ACHN (cell line): ENCODE data around the gene IMP3.

Source experiments
- DNase-seq: peaks from one replicate; pipeline ENCODE4 v3.0.0-alpha.2; 2015
- in situ Hi-C: cut with HindIII; loops from 2 replicates; pipeline ENCODE4 v1.10.0; 2017; ENCODE audit warnings: low sequenced_read_pairs, low pct_ligation_motif_present, low pct_unique_long_range_greater_than_20kb

The IMP3 gene

DNA sequence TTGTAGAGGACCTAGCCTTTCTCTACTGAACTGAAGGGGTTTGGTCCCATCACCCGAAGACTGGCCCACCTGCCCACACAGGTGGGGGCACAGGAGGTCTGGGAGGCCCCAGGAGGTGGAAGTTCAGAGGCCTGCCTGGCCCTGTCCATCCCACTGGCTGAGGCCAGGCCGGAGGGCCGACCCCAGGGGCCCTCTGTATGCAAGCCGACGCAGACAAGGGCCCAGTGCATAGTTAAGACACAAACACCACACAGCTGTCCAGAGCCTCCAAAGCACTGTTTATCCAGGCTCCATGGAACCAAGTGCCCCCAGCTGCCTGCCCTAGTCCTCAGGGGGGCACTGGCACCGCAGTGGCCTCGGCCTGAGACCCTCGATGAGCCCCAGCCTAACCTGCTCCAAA is 34.3 kb upstream of the IMP3 start:
- DNase-seq, result no peak
- in situ Hi-C loops, result no loop called here

DNA sequence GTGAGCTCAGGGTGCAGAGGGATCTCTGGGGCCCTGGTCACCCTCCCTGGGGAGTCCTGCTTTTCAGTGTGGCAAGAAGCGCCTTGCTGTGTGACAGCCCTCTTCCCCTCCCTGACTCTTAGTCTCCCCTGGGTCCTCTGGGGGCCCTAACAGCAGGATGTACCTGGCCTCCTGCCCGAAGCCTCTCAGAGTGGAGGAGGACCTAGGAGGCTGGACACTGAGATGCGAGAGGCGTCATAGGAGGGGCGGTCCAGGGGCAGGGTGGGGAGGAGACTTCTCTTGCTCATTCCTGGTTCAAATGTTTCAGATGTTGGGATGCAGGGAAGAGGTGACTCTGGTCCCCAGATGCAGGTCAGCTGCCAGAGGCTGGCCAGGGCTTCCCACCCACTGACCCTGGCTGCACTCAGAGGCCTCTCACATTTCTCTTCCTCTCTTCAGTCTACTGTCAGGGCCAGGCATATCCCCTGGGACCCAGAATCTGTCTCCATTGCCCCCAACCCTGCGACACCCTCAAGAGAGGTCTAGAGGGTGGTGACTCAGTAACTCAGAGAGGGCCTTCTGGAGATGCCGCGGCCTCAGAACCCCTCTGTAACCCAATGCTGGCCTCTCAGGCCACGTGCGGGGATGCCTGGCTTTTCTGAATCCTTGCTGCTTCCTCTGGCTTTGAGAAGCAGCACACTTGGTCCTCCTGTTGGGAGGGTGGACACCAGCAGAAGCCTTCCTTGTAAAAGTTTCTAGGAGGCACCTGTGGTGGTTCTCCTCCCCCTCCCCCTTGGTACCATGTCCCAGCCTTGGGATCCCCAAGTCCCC is 33.6 kb upstream of the IMP3 start:
- in situ Hi-C loops, result no loop called here
- no peak for DNase-seq

DNA sequence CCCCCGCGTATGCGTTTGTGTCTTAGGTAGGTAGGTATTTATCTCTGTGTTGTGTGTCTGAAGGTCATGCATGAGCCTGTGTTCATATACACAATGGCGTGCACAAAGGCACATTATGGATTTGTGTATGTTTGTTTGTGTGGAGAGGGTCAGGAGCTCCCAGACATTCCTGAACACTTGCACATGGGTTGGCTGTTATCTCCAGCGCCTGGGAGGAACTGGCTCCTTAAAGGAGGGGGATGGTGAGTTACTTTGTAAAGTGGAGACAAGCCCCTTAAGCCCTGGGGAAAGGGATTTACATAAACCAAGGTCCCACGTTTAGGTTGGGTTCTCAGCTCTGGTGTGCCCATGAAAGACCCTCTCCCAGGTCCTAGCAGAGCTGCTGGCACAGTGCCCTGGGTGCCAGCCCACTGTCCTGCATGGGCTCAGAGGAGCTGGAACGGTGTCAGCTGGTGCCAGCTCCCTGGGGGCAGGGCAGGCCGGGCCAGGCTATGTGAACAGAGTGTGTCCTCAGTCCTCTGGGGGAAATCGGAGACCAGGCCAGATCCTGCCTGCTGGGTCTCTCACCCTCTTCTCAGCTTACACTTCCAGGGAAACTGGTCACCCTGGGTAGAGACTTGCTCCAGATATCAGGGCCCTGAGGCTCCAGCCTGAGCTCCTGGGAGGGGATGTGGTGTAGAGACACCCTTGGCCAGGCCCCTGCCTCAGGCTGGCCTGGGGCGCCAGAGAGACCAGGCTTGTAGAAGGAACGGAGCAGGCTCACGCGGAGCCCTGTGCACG is 32.8 kb upstream of the IMP3 start:
- in situ Hi-C loops, result no loop called here
- DNase-seq, result no peak

DNA sequence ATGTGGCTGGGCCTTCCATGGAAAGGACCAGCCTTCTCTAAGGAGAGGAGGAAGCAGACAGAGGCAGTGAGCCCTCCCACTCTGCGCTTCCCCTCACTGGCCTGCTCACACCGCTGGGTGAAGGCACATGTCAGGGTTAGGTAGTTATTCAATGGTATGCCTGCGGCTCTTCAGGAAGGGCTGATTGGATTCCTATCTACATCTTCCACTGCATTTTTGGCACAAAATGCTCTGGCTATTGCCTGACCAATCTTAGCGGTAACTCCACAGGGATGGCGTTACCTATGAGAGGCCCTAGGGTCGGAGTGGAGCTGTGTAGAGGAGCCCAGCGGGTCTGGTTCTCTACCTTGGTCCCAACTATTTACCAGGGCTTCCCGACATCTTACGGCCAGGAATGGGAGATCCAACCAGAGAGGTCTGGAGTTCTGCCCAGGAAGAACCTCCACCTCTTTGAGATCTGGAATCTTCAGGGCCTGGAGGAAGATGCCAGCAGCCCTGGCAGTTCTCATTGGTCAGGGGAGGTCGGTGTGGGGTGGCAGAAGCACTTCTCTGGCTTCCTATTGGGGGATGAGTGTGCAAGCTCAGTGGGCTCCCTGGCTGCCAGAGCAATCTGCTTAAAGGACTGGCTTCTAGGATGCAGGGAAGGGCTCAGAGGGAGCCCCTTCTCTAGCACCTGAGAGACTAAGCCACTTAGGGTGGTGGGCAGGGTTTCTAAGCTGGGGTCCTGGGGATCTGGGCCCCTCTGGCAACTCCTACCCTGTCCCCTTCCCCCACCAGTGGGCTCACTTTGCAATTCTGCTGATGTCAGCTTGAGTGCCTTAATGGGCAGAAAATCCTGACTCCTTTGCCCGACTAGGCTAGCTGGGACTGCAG is 31.9 kb upstream of the IMP3 start:
- in situ Hi-C loops, result no loop called here
- DNase-seq, result no peak

DNA sequence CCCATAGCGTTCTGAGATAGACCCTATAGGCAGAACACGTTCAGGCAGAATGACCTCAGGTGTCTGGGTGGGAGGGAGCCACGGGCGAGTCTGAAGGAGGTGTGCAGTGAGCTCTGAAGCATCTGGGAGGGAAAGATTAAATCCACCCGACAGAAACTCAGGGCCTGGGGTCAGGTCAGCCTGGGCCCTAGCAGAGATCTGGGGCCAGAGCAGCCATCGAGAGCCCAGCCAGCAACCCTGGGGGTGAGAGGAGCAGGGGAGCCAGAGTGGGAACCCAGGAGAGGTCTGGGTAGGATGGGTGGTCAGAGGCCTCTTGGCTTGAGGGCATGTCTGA is 29.8 kb upstream of the IMP3 start:
- in situ Hi-C loops, result no loop called here

DNA sequence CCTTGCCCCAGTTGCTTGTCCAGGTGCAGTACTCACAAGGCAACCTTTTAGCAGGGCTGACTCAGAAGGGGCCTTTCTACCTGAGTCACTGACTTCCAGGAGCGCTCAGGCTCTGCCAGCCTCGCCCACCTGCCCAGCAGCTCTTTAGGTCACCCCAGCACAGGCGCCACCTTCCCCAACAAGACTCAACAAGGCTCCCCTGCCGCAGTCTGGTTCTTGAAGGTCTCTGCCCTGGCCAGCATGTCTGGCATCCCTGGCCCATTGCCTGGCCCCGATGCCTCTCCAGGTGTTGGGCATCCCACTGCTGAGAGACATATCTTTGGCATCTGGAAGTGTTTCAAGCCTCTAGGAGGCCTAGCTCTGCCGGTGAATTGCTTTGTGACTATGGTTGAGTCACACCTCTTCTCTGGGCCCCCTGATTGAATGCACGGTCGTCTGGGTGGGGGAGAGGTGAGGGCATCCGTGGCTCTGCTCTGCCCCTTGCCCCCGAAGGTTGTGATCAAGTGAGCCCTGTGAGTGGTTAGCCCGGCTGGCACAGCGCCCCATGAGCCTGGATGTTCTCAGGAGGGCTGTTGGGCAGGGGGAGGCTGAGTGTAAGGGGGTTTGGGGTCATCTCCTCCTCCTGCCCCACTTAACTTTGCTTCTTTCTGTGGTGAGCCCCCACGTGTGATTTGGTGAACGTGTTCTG is 29.3 kb upstream of the IMP3 start:
- no peak for DNase-seq
- in situ Hi-C loops, result no loop called here

More for the DNA sequence above, 29.8 kb upstream of the IMP3 start:
- DNase-seq, result no peak

- in situ Hi-C loops, result no loop called here
- DNase-seq, result peak; percentile 97
Measured at GRCh38 chr15:75666823-75667501, 26.9 kb upstream of the IMP3 start.

- DNase-seq, result no peak
- in situ Hi-C loops, result no loop called here
Measured at GRCh38 chr15:75663931-75664421, 24.0 kb upstream of the IMP3 start.

DNA sequence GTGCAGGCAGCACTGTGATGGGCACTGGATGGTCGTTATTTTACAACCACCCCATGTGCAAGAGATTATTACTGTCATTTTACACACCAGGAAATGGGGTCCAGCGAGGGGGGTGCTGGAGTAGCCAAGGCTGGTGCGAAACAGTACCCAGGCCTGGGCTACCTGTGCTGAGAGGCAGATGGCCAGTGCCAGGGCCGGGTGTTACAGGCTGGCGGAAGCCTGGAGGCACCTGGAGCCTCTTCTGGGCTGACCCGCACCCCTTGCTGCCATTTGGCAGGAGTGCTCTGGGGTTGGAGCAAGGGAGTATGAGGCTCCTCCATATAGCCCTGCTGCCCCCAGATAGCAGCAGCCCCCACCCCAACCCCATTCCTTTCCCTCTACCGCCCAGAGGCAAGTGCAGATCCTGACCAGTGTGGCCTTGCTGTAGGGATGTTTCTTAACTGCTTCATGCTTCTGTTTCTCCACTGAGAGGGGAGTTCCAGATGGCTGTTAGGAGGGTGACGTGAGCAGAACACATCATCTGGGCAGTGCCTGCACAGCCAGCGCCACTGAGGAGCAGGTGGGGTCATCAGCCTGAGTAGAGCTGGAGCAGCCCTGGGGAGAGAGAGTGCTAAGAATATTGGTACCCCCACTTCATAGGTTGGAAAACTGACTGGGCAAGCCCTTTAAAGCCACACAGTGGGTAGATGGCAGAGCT is 22.9 kb upstream of the IMP3 start:
- in situ Hi-C loops, result no loop called here
- DNase-seq, result no peak

DNA sequence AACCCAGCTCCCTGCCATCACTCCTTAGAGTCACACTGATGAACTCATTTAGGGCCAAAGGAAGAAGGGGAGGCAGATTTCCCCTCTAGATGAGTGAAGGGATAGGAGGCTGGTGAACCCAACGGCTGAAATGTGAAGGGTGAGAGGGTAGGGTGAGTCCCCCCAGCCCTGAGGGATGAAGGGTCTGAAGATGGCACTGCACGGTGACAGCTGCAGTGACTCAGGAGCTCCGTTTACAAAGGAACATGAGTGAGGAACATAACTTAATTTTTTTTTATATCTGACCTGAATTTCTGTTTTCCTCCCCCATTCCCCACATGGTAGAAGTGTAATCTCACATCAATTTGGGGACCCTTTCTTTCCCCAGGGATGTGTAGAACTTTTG is 21.7 kb upstream of the IMP3 start:
- in situ Hi-C loops, result no loop called here
- no peak for DNase-seq

- peak; percentile 87 for DNase-seq
- in situ Hi-C loops, result no loop called here
Measured at GRCh38 chr15:75661100-75661755, 21.2 kb upstream of the IMP3 start.

- DNase-seq, result no peak
- in situ Hi-C loops, result no loop called here
Measured at GRCh38 chr15:75659928-75660645, 20.1 kb upstream of the IMP3 start.

DNA sequence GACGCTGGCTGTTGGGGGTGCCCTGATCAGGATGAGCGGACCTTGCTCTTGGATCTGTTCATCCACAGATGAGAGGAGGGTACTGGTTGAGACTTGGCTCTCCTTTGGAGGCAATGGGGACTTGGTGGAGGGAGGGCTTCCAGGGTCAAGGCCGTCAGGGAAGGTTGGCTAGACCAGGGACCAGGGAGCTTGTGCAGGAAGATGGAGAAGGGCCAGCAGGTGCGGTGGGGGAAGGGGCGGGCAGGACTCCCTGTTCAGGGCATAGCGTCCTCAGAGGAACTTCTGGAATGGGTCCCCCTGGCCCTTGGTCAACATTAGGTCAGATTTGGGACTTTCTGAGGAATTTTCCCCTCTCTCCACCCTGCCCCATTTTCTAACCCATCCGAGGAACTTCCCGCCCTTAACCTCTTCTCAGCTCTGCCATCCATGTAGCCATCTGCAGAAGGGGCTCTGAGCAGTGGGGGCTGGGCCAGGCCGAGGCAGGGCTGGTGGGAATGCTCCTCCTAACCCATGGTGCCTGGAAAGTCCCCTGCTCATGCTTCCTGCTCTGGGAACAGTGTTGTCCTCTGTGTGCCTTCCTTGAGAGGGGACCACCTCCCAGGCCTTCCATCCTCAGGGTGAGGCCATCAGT is 19.2 kb upstream of the IMP3 start:
- DNase-seq, result no peak
- in situ Hi-C loops, result no loop called here

- no peak for DNase-seq
- in situ Hi-C loops, result no loop called here
Measured at GRCh38 chr15:75656813-75657212, 16.8 kb upstream of the IMP3 start.

- in situ Hi-C loops, result no loop called here
- no peak for DNase-seq
Measured at GRCh38 chr15:75656331-75656730, 16.3 kb upstream of the IMP3 start.

DNA sequence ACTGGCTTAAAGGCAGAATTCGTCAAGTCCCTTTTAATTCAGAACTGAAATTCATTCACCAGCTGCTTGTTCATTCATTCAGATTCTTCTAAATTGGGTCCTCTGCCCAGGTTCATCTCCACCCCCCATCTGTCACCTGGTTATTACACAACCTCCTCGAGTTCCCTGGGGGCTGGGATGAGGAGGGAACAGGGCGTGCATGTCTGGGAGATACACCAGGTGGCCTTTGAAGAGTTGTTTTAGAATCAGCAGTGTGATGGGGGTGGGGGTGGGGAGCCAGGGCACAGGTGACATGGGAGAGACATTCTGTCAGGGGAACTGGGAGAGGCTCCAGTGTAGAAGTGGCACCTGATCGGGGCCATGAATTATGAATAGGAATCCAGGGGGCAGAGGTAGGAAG is 15.9 kb upstream of the IMP3 start:
- in situ Hi-C loops, result no loop called here
- DNase-seq, result no peak
